Esophagus squamous epithelium (tissue), 5 donors: Measurements from ENCODE around the gene RELCH. TPM values are rescaled to one million over a fixed set of nuclear protein-coding genes. Genes with fewer than 3 reads are reported as not detected.

Experiments used
- DNase-seq: peaks from one replicate; lab custom pipeline; 2025; lab: John Stamatoyannopoulos, UW
- H3K27ac ChIP-seq, 4 donors: fragments of 200-600 bp; sonication (generic); one replicate each; pipeline ENCODE4 v1.5.1; 2016 to 2019; ENCODE audit warnings: mild to moderate bottlenecking in 1 of 4
- H3K27me3 ChIP-seq, 4 donors: fragments of 200-600 bp; sonication (generic); 1 replicate in 3 of 4; 2 replicates in 1 of 4; pipeline versions ENCODE4 v1.5.1 to v1.6.0; 2017 to 2021; ENCODE audit warnings: antibody characterized with exemption in 1 of 4
- H3K36me3 ChIP-seq, 3 donors: fragments of 200-600 bp; sonication (generic); one replicate each; pipeline ENCODE4 v1.5.1; 2016 to 2019
- H3K4me1 ChIP-seq, 3 donors: fragments of 200-600 bp; sonication (generic); one replicate each; pipeline ENCODE4 v1.5.1; 2017 to 2019
- H3K4me3 ChIP-seq, 4 donors: fragments of 200-600 bp; sonication (generic); 1 replicate in 3 of 4; 2 replicates in 1 of 4; pipeline ENCODE4 v1.5.1; 2016 to 2019; ENCODE audit warnings: mild to moderate bottlenecking in 2 of 4, moderate library complexity in 1 of 4
- H3K9me3 ChIP-seq, 3 donors: fragments of 200-600 bp; sonication (generic); one replicate each; pipeline ENCODE4 v1.5.1; 2016 to 2019
- POLR2A ChIP-seq, 4 donors: fragments of 450-650 bp; IDR thresholded peaks; one replicate each; pipeline ENCODE4 v1.6.1; 2017; ENCODE audit warnings: antibody characterized with exemption in 4 of 4, mild to moderate bottlenecking in 4 of 4, moderate library complexity in 3 of 4
- WGBS, 2 donors: methylation state at CpG; one replicate each; pipeline ENCODE4 v1.1.5; 2018; 5-methylcytosine and 5-hydroxymethylcytosine counted together
- intact Hi-C: fragments of 100-400 bp; cut with DNase I; formaldehyde crosslinking; loops from one replicate; pipeline ENCODE4 v1.15.0; 2022
- total RNA-seq, 4 donors: library from RNA; depleted of rRNA; stranded (reverse); fragments of >200 nt; gene quantifications; one replicate each; pipeline ENCODE4 v1.1.0, GENCODE V29; 2016
- TF ChIP-seq, protein P1 (sequence below), 6 experiments: fragments of 450-650 bp in 4 of 6; fragments of 200-600 bp in 2 of 6; sonication (generic) in 2 of 6; IDR thresholded peaks; one replicate each; pipeline ENCODE4 v1.5.1; 2016 to 2019; ENCODE audit warnings: antibody characterized with exemption in 6 of 6, mild to moderate bottlenecking in 4 of 6, moderate library complexity in 4 of 6
- donor health status: DM: yes; HTN: yes; CAD: no.

The RELCH gene
- total RNA-seq, 4 donors from 2014 or later = 32.8 to 98.0 (median 69.0) TPM

- TF ChIP-seq, protein P1, sequence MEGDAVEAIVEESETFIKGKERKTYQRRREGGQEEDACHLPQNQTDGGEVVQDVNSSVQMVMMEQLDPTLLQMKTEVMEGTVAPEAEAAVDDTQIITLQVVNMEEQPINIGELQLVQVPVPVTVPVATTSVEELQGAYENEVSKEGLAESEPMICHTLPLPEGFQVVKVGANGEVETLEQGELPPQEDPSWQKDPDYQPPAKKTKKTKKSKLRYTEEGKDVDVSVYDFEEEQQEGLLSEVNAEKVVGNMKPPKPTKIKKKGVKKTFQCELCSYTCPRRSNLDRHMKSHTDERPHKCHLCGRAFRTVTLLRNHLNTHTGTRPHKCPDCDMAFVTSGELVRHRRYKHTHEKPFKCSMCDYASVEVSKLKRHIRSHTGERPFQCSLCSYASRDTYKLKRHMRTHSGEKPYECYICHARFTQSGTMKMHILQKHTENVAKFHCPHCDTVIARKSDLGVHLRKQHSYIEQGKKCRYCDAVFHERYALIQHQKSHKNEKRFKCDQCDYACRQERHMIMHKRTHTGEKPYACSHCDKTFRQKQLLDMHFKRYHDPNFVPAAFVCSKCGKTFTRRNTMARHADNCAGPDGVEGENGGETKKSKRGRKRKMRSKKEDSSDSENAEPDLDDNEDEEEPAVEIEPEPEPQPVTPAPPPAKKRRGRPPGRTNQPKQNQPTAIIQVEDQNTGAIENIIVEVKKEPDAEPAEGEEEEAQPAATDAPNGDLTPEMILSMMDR (IDR thresholded peaks at IDR 0.05) = no peak
- no peak for TF ChIP-seq POLR2A (IDR thresholded peaks at IDR 0.05)
- Histone ChIP-seq H3K36me3 (peaks cover 0 to 96% (median 0%) of the 10 kb centered on the region in 3 donors), H3K4me1 (peaks cover 0 to 15% (median 3%) of the 10 kb centered on the region in 3 donors), H3K27me3 (no peaks in the 10 kb centered on the region), H3K9me3 (no peaks in the 10 kb centered on the region), H3K27ac (no peak overlapping the region), H3K4me3 (no peak overlapping the region)
- intact Hi-C loops = no loop called here
- 93 to 97% methylated on average over 6 of the region's 6 CpGs for WGBS, 2 donors
- DNase-seq = no peak
These were observed 98.2 kb downstream of the RELCH start for GRCh38 chr18:62285281-62285680.

- DNase-seq = no peak
- WGBS, 2 donors = 76 to 83% methylated on average over 2 of the region's 2 CpGs
- no peaks in the 10 kb centered on the region for H3K27me3 ChIP-seq
- no peak overlapping the region for H3K27ac ChIP-seq
- no peaks in the 10 kb centered on the region for H3K4me1 ChIP-seq
- no peak overlapping the region for H3K4me3 ChIP-seq
- peaks cover 0 to 99% (median 5%) of the 10 kb centered on the region in 3 donors for H3K36me3 ChIP-seq
- H3K9me3 ChIP-seq = no peaks in the 10 kb centered on the region
- TF ChIP-seq POLR2A (IDR thresholded peaks at IDR 0.05) = no peak
- TF ChIP-seq, protein P1 (IDR thresholded peaks at IDR 0.05) = no peak
- intact Hi-C loops = no loop called here
These were observed 101.0 kb downstream of the RELCH start for GRCh38 chr18:62287781-62288664.

DNA sequence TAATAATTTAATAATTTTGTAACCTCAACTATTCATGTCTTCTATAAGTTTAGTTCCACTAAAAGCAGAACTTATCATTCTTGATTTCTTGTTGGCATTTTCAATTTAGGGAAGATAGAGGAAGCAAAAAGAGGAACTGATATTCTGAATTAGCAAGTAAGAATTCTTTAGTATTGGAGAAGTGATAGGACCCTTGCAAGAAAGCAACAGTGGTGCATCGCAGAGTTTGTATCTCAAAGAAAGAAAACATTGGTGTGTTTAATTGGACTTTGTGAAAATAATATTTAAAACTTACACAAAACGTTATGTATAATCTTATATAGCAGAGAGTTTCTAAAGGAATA, 101.6 kb downstream of the RELCH start:
- Histone ChIP-seq H3K4me1 (no peaks in the 10 kb centered on the region), H3K9me3 (no peaks in the 10 kb centered on the region), H3K27me3 (no peaks in the 10 kb centered on the region), H3K36me3 (peaks cover 0 to 99% (median 10%) of the 10 kb centered on the region in 3 donors), H3K27ac (no peak overlapping the region), H3K4me3 (no peak overlapping the region)
- intact Hi-C loops = no loop called here
- WGBS, 2 donors = 76 to 82% methylated on average over 2 of the region's 2 CpGs
- no peak for DNase-seq
- TF ChIP-seq POLR2A (IDR thresholded peaks at IDR 0.05) = no peak
- TF ChIP-seq, protein P1 (IDR thresholded peaks at IDR 0.05) = no peak

DNA sequence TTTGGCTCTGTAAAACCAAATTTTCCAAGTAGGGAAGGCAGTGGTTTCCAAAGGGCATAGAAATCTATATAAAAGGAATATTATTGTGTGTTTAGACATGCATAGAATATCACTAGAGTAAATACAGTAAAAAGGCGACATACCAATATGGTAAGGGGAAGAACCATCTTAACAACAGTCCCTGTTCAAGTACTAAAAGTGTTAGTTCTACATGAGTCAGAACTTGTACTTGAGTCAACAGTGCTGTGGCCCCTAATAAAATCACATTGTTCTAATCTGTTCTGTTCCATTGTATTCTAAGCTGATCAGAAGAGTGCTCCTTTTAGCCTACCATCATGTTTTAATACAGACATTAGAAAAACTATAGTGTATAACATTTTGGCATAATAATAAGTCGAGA, 102.0 kb downstream of the RELCH start:
- Histone ChIP-seq H3K27me3 (no peaks in the 10 kb centered on the region), H3K36me3 (peaks cover 0 to 99% (median 10%) of the 10 kb centered on the region in 3 donors), H3K9me3 (no peaks in the 10 kb centered on the region), H3K27ac (no peak overlapping the region), H3K4me1 (no peaks in the 10 kb centered on the region), H3K4me3 (no peak overlapping the region)
- TF ChIP-seq POLR2A (IDR thresholded peaks at IDR 0.05) = no peak
- TF ChIP-seq, protein P1 (IDR thresholded peaks at IDR 0.05) = no peak
- intact Hi-C loops = no loop called here
- DNase-seq = no peak
- 90 to 94% methylated on average over 2 of the region's 2 CpGs for WGBS, 2 donors

GRCh38 chr18:62294073-62294472, 107.0 kb downstream of the RELCH start:
- no peaks in the 10 kb centered on the region for H3K9me3 ChIP-seq
- intact Hi-C loops = no loop called here
- no peaks in the 10 kb centered on the region for H3K4me1 ChIP-seq
- TF ChIP-seq, protein P1 (IDR thresholded peaks at IDR 0.05) = peak in 1 of 6 experiments; percentile 5
- no peak for TF ChIP-seq POLR2A (IDR thresholded peaks at IDR 0.05)
- H3K27ac ChIP-seq = no peak overlapping the region
- H3K27me3 ChIP-seq = no peaks in the 10 kb centered on the region
- H3K4me3 ChIP-seq = no peak overlapping the region
- H3K36me3 ChIP-seq = peaks cover 0 to 99% (median 10%) of the 10 kb centered on the region in 3 donors
- no peak for DNase-seq
